HG03097 (cell line): ENCODE data around the gene SVBP.
A peak's percentile ranks its signal among the peaks of the same experiment; 100 is the strongest.
"Not testable (repeated sequence)": the region's sequence is repeated elsewhere in the genome, so short reads cannot be mapped to it uniquely, and the experiment has no call there.

Source experiments
- ATAC-seq: cut with Tn5 transposase; IDR thresholded peaks from one replicate; pipeline ENCODE4 v1.9.1; 2021; ENCODE audit not compliant: unreplicated experiment, low FRiP score

SVBP gene

GRCh38 chr1:42816585-42817439 is at the start of gene SVBP, which contains the start of gene ERMAP:
Gene SVBP (minus strand): TSS chr1:42817397. CDS start chr1:42816544, 853 bp downstream.
Gene ERMAP (plus strand): TSS chr1:42817122. CDS start chr1:42830449, 13,327 bp downstream.
- peak; percentile 77 for ATAC-seq

- ATAC-seq: no peak
Observed at GRCh38 chr1:42866549-42866948, 49.4 kb upstream of the SVBP start.

- no peak for ATAC-seq
Observed at GRCh38 chr1:42861014-42861399, 43.8 kb upstream of the SVBP start.

- no peak for ATAC-seq
Observed at GRCh38 chr1:42860339-42861013, 43.3 kb upstream of the SVBP start.

- not testable (repeated sequence) for ATAC-seq
Observed at GRCh38 chr1:42859366-42859765, 42.2 kb upstream of the SVBP start.

GRCh38 chr1:42856554-42856953 is 39.4 kb upstream of the SVBP start:
- ATAC-seq: not testable (repeated sequence)

GRCh38 chr1:42853116-42853884 is 36.1 kb upstream of the SVBP start:
- ATAC-seq: no peak

GRCh38 chr1:42852608-42852980 is 35.4 kb upstream of the SVBP start:
- ATAC-seq: no peak

GRCh38 chr1:42851960-42852607 is 34.9 kb upstream of the SVBP start:
- no peak for ATAC-seq

- ATAC-seq: no peak
Observed at GRCh38 chr1:42851420-42851819, 34.2 kb upstream of the SVBP start.

- ATAC-seq: no peak
Observed at GRCh38 chr1:42849944-42850343, 32.7 kb upstream of the SVBP start.

- no peak for ATAC-seq
Observed at GRCh38 chr1:42848823-42849537, 31.8 kb upstream of the SVBP start.

GRCh38 chr1:42847721-42848460 is 30.7 kb upstream of the SVBP start:
- no peak for ATAC-seq

GRCh38 chr1:42847111-42847595 is 30.0 kb upstream of the SVBP start:
- ATAC-seq: no peak

- peak; percentile 82 for ATAC-seq
Observed at GRCh38 chr1:42846257-42847110, 29.3 kb upstream of the SVBP start, which contains the start of gene ZNF691. Gene ZNF691 (plus strand): TSS chr1:42846613. CDS start chr1:42849659, 3,046 bp downstream.

GRCh38 chr1:42845866-42846256 is 28.7 kb upstream of the SVBP start:
- ATAC-seq: no peak

GRCh38 chr1:42845193-42845592 is 28.0 kb upstream of the SVBP start:
- ATAC-seq: no peak

- ATAC-seq: no peak
Observed at GRCh38 chr1:42844592-42845140, 27.5 kb upstream of the SVBP start.
